Liver (tissue), 9 donors: Measurements from ENCODE around the gene SLC43A3. TPM values are rescaled to one million over a fixed set of nuclear protein-coding genes. Genes with fewer than 3 reads are reported as not detected.
"Not testable (repeated sequence)": the region's sequence is repeated elsewhere in the genome, so short reads cannot be mapped to it uniquely, and the experiment has no call there.

Experiments
- DNase-seq: peaks from one replicate; pipeline ENCODE4 v3.0.0-alpha.2; 2017; ENCODE audit warnings: low spot score
- H3K27ac ChIP-seq, 2 donors: one replicate each; pipeline ENCODE4 v1.7.0; 2013; ENCODE audit warnings: inconsistent platforms in 2 of 2, low read length in 2 of 2, control low read depth in 1 of 2, low read depth in 1 of 2, mild to moderate bottlenecking in 1 of 2
- H3K27me3 ChIP-seq, 4 donors: one replicate each; pipeline versions ENCODE4 v1.6.1 to v1.7.0; 2013; ENCODE audit warnings: low read length in 3 of 4, inconsistent platforms in 1 of 4, mild to moderate bottlenecking in 1 of 4, moderate library complexity in 1 of 4; ENCODE audit not compliant: control insufficient read depth in 4 of 4, insufficient read depth in 4 of 4
- H3K36me3 ChIP-seq, 4 donors: one replicate each; pipeline versions ENCODE4 v1.6.1 to v1.7.0; 2013; ENCODE audit warnings: low read length in 3 of 4, mild to moderate bottlenecking in 3 of 4, low read depth in 1 of 4, moderate library complexity in 1 of 4; ENCODE audit not compliant: control insufficient read depth in 4 of 4, insufficient read depth in 3 of 4
- H3K4me1 ChIP-seq, 4 donors: one replicate each; pipeline versions ENCODE4 v1.6.1 to v1.7.0; 2013; ENCODE audit warnings: low read length in 3 of 4, mild to moderate bottlenecking in 3 of 4, moderate library complexity in 1 of 4; ENCODE audit not compliant: control insufficient read depth in 4 of 4, insufficient read depth in 4 of 4
- H3K4me3 ChIP-seq, 3 donors: one replicate each; pipeline versions ENCODE4 v1.6.1 to v1.7.0; 2013; ENCODE audit warnings: low read length in 3 of 3, control low read depth in 1 of 3, low read depth in 1 of 3, mild to moderate bottlenecking in 1 of 3
- H3K9ac ChIP-seq, 2 donors: one replicate each; pipeline ENCODE4 v1.7.0; 2013; ENCODE audit warnings: low read length in 2 of 2, mild to moderate bottlenecking in 2 of 2, moderate library complexity in 2 of 2, control low read depth in 1 of 2, low read depth in 1 of 2
- H3K9me3 ChIP-seq, 4 donors: one replicate each; pipeline versions ENCODE4 v1.6.1 to v1.7.0; 2013; ENCODE audit warnings: low read length in 3 of 4; ENCODE audit not compliant: control insufficient read depth in 4 of 4
- CTCF ChIP-seq: fragments of 150-350 bp; IDR thresholded peaks from 2 replicates; pipeline ENCODE4 v1.5.1; 2017; ENCODE audit warnings: improper control_type of control experiment, low read depth, low read length; ENCODE audit not compliant: missing input control
- EGR1 ChIP-seq, 2 donors: IDR thresholded peaks; 2 replicates each; pipeline ENCODE4 v1.6.1; 2016 to 2018; ENCODE audit warnings: antibody characterized with exemption in 2 of 2, low read depth in 2 of 2
- FOXA2 ChIP-seq: IDR thresholded peaks from 2 replicates; pipeline ENCODE4 v1.6.1; 2016; ENCODE audit warnings: antibody characterized with exemption
- GABPA ChIP-seq, 2 donors: IDR thresholded peaks in 1 of 2; conservative IDR thresholded peaks in 1 of 2; 2 replicates each; pipeline ENCODE4 v1.6.1; 2016; ENCODE audit warnings: antibody characterized with exemption in 2 of 2, mild to moderate bottlenecking in 1 of 2, moderate library complexity in 1 of 2
- HNF4A ChIP-seq, 2 donors: conservative IDR thresholded peaks; 2 replicates each; pipeline ENCODE4 v1.6.1; 2016; ENCODE audit warnings: antibody characterized with exemption in 2 of 2, mild to moderate bottlenecking in 2 of 2
- NR2F2 ChIP-seq: IDR thresholded peaks from 2 replicates; pipeline ENCODE4 v1.6.1; 2016; ENCODE audit warnings: antibody characterized with exemption
- RAD21 ChIP-seq, 2 donors: IDR thresholded peaks; 2 replicates each; pipeline ENCODE4 v1.6.1; 2016; ENCODE audit warnings: antibody characterized with exemption in 2 of 2, mild to moderate bottlenecking in 2 of 2
- TAF1 ChIP-seq: conservative IDR thresholded peaks from 2 replicates; pipeline ENCODE4 v1.6.1; 2016; ENCODE audit warnings: antibody characterized with exemption, mild to moderate bottlenecking
- WGBS: extraction: QIAGEN DNeasy Blood & Tissue Kit; methylation state at CpG from one replicate; pipeline ENCODE4 v1.1.7; 2013; 5-methylcytosine and 5-hydroxymethylcytosine counted together
- polyA plus RNA-seq, 2 donors: library from polyadenylated mRNA; stranded (reverse) in 1 of 2; unstranded in 1 of 2; fragments of 200-250 nt in 1 of 2; fragments of >200 nt in 1 of 2; fragmentation: Nextera tagmentation in 1 of 2; extraction: Ambion mirVana in 1 of 2; gene quantifications; one replicate each; pipeline versions ENCODE4 v1.2.1 to v1.2.3, GENCODE V29; 2013 to 2015
- total RNA-seq, 2 donors: library from RNA; depleted of rRNA; stranded (reverse); fragments of >200 nt; gene quantifications; one replicate each; pipeline ENCODE4 v1.2.3, GENCODE V29; 2014
- TF ChIP-seq, protein P1 (sequence below): IDR thresholded peaks from 2 replicates; pipeline ENCODE4 v1.6.1; 2016; ENCODE audit warnings: antibody characterized with exemption
- donor health status: healthy.
- donor health status: healthy.
- donor health status: healthy.
- donor health status: healthy.
- donor health status: healthy.

SLC43A3 gene
- total and polyA plus RNA-seq, 4 donors, result 47.2 to 152 (median 93.0) TPM

DNA sequence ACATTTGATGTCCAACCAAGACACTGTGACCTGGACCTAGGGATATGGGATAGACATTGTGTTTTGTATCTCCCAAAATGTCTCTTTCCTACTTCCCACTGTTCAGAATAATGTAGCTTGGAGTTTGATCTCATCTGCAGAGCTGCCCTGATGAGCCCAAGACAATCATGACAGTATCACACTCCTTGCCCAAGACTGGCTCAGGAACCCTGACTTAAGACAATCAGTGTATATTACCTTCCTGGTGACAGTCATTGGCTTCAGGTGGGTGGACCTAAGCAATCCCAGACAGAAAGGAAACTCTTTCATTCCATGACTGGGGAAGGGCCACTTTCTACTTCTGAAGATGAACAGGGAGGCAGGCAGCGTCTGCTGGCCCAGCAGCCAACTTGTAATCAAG lies 19.1 kb upstream of the SLC43A3 start:
- 91% methylated on average over 1 of the region's 1 CpG for WGBS
- no peaks in the 10 kb centered on the region for H3K27me3 ChIP-seq
- TF ChIP-seq FOXA2 (no peak), GABPA (IDR thresholded peaks at IDR 0.05 in 1 of 2, conservative IDR thresholded peaks at IDR 0.05 in 1 of 2) (no peak), TAF1 (no peak), HNF4A (conservative IDR thresholded peaks at IDR 0.05) (no peak), CTCF (no peak), NR2F2 (no peak), RAD21 (IDR thresholded peaks at IDR 0.05) (no peak)
- TF ChIP-seq, protein P1, sequence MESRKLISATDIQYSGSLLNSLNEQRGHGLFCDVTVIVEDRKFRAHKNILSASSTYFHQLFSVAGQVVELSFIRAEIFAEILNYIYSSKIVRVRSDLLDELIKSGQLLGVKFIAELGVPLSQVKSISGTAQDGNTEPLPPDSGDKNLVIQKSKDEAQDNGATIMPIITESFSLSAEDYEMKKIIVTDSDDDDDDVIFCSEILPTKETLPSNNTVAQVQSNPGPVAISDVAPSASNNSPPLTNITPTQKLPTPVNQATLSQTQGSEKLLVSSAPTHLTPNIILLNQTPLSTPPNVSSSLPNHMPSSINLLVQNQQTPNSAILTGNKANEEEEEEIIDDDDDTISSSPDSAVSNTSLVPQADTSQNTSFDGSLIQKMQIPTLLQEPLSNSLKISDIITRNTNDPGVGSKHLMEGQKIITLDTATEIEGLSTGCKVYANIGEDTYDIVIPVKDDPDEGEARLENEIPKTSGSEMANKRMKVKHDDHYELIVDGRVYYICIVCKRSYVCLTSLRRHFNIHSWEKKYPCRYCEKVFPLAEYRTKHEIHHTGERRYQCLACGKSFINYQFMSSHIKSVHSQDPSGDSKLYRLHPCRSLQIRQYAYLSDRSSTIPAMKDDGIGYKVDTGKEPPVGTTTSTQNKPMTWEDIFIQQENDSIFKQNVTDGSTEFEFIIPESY, result no peak
- H3K4me1 ChIP-seq, result peaks cover 0 to 4% (median 1%) of the 10 kb centered on the region in 4 donors
- no peak overlapping the region for H3K27ac ChIP-seq
- H3K4me3 ChIP-seq, result no peak overlapping the region
- DNase-seq, result no peak
- no peaks in the 10 kb centered on the region for H3K9me3 ChIP-seq
- H3K9ac ChIP-seq, result no peak overlapping the region
- H3K36me3 ChIP-seq, result no peaks in the 10 kb centered on the region

DNA sequence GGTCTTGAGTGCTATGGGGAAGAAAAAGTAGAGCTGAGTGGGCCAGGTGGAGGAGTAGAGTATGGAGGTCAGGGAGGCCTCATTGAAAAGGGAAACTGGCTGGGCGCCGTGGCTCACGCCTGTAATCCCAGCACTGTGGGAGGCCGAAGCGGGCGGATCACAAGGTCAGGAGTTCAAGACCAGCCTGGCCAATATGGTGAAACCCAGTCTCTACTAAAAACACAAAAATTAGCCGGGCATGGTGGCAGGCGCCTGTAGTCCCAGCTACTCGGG lies 18.1 kb upstream of the SLC43A3 start:
- not testable (repeated sequence) for H3K9me3 ChIP-seq, H3K9ac ChIP-seq, H3K4me3 ChIP-seq, H3K27ac ChIP-seq, H3K4me1 ChIP-seq, H3K36me3 ChIP-seq, H3K27me3 ChIP-seq, DNase-seq
- WGBS, result 87% methylated on average over 9 of the region's 9 CpGs

DNA sequence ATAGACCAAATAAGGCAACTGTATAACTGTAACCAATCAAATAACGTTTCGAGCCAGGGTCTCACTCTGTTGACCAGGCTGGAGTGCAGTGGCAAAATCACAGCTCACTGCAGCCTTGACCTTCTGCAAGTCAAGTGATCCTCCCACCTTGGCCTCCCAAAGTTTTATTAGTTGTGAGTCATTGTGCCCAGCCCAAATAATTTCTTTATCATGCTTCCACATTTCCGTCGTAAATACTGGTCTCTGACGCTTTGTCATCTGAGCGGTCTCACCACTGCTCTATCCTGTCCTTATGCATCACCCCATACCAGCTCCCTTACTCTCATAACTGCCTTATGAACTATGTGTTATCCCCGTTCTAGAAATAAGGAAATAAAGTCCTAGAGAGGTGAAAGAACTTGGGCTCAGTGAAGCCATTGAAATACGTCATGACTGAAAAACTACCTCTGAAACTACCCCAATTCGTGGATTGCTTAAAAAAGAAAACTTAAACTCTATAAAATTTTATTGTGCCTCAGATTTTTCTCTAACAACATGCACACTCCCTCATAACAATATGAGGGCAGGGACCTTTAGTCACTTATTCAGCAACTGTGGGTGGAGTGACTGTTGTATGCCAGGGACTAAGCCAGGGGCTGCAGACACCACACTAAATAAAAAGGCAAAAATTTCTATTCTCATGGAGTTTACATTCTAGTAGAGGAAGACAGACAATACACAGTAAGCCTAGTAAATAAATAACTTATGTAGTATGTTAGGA lies 17.6 kb upstream of the SLC43A3 start:
- DNase-seq, result no peak
- no peak for TF ChIP-seq EGR1 (IDR thresholded peaks at IDR 0.05; ENCODE audit: low read depth in 2 of 2)
- no peak for TF ChIP-seq CTCF
- 85% methylated on average over 9 of the region's 9 CpGs for WGBS

More for the DNA sequence above, 17.6 kb upstream of the SLC43A3 start:
- Histone ChIP-seq H3K27me3 (no peaks in the 10 kb centered on the region), H3K4me3 (no peak overlapping the region), H3K4me1 (peaks cover 0 to 11% (median 6%) of the 10 kb centered on the region in 4 donors), H3K9ac (no peak overlapping the region), H3K27ac (no peak overlapping the region), H3K36me3 (no peaks in the 10 kb centered on the region), H3K9me3 (no peaks in the 10 kb centered on the region)
